OCI-LY7 (cell line): ENCODE data around the gene ZBTB32.

Source experiments
- CTCF ChIP-seq: fragments of 200-600 bp; sonication (generic); conservative IDR thresholded peaks from 2 replicates; pipeline ENCODE4 v1.5.1; 2014; ENCODE audit warnings: mild to moderate bottlenecking, antibody characterized with exemption, low read length, moderate library complexity, mixed read lengths
- EZH2phosphoT487 ChIP-seq: fragments of 200-600 bp; sonication (generic); IDR thresholded peaks from 2 replicates; pipeline ENCODE4 v1.6.1; 2018; ENCODE audit warnings: low read depth, borderline replicate concordance, mild to moderate bottlenecking, mixed run types, antibody characterized with exemption, low read length, moderate library complexity, mixed read lengths

DNA sequence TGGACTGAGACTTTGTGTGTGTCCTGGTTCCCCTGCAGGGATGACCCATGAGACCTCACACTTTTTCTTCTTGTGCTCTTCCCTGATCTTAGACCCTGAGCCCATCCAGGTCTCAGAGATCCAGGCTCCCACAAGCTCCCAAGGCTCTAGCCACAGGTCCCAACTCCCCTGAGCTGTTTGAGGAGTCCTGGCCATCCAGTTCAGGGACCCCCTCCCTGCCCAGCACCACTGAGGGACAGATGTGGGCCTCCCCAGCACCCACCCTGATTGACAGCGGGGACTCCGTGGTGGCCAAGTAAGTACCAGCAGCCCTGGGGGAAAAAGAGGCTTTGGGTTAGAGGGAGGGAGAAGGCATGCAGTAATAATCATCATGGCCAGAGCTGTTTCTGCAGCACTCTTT is 55.3 kb downstream of the ZBTB32 start:
- TF ChIP-seq CTCF (no peak), EZH2phosphoT487 (no peak)
